ENCODE data around the gene OBSCN.
"Not testable (repeated sequence)": the region's sequence is repeated elsewhere in the genome, so short reads cannot be mapped to it uniquely, and the experiment has no call there.

OBSCN gene

GRCh38 chr1:228249513-228250305, 41.9 kb downstream of the OBSCN start:
- no peak overlapping the region for H3K4me3 ChIP-seq (ENCODE audit: low read depth, low read length)
- no peak for TF ChIP-seq CTCF (IDR thresholded peaks at IDR 0.05; ENCODE audit: insufficient read depth, low read depth, low read length, missing control alignments)
- no peak for DNase-seq (ENCODE audit: low read depth)

GRCh38 chr1:228252476-228252875, 44.6 kb downstream of the OBSCN start:
- not testable (repeated sequence) for DNase-seq (ENCODE audit: low read depth); H3K4me3 ChIP-seq (ENCODE audit: low read depth, low read length)

DNA sequence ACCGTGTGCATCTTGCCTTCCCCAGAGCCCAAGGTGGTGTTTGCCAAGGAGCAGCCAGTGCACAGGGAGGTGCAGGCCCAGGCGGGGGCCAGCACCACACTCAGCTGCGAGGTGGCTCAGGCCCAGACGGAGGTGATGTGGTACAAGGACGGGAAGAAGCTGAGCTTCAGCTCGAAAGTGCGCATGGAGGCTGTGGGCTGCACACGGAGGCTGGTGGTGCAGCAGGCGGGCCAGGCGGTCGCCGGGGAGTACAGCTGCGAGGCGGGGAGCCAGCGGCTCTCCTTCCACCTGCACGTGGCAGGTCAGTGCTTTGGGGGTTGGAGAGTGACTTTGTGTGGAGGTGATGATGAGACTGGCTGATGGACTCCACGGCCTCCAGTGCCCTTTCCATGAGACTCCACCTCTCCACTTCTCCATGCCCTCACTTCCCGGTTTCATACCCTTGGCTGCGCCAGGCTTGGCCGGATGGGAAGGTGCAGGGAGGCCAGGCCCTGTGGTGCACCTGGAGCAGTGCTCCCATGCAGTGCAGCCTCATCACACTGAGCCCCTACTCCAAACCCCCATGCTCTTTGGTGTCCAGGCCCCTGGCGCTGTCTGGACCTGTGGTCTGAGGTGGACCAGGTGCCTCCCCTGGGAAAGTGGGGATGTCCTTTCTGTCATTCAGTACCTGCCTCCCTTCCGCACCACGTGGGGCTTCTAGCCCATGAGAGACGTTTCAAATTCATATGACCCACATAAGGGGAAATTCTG, 49.0 kb downstream of the OBSCN start:
- DNase-seq (ENCODE audit: low read depth): no peak
- no peak for TF ChIP-seq CTCF (IDR thresholded peaks at IDR 0.05; ENCODE audit: insufficient read depth, low read depth, low read length, missing control alignments)
- no peak overlapping the region for H3K4me3 ChIP-seq (ENCODE audit: low read depth, low read length)

- no peak for TF ChIP-seq CTCF (IDR thresholded peaks at IDR 0.05; ENCODE audit: insufficient read depth, low read depth, low read length, missing control alignments)
- no peak for DNase-seq (ENCODE audit: low read depth)
- H3K4me3 ChIP-seq (ENCODE audit: low read depth, low read length): no peak overlapping the region
Measured at GRCh38 chr1:228258486-228258885, 50.6 kb downstream of the OBSCN start.

DNA sequence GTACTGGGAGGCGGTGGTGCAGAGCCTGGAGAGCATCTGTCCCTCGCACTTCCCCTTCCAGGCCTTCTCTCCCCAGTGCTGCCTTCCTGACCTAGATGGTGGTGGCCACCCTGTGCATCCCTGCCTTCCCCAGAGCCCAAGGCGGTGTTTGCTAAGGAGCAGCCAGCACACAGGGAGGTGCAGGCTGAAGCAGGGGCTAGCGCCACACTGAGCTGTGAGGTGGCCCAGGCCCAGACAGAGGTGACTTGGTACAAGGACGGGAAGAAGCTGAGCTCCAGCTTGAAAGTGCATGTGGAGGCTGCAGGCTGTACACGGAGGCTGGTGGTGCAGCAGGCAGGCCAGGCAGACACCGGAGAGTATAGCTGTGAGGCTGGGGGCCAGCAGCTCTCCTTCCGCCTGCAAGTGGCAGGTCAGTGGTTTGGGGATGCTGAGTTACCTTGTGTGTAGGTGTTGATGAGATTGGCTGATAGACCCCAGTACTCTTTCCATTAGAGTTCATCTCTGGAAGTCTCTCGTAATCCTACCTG, 51.6 kb downstream of the OBSCN start:
- H3K4me3 ChIP-seq (ENCODE audit: low read depth, low read length): no peak overlapping the region
- no peak for TF ChIP-seq CTCF (IDR thresholded peaks at IDR 0.05; ENCODE audit: insufficient read depth, low read depth, low read length, missing control alignments)
- no peak for DNase-seq (ENCODE audit: low read depth)

- H3K4me3 ChIP-seq (ENCODE audit: low read depth, low read length): no peak overlapping the region
- DNase-seq (ENCODE audit: low read depth): no peak
- no peak for TF ChIP-seq CTCF (IDR thresholded peaks at IDR 0.05; ENCODE audit: insufficient read depth, low read depth, low read length, missing control alignments)
Measured at GRCh38 chr1:228259951-228260350, 52.1 kb downstream of the OBSCN start.

GRCh38 chr1:228261706-228262105, 53.9 kb downstream of the OBSCN start:
- H3K4me3 ChIP-seq (ENCODE audit: low read depth, low read length): no peak overlapping the region
- no peak for TF ChIP-seq CTCF (IDR thresholded peaks at IDR 0.05; ENCODE audit: insufficient read depth, low read depth, low read length, missing control alignments)
- DNase-seq (ENCODE audit: low read depth): no peak

Data from GM12865 (cell line).